CD4-positive, alpha-beta T cell treated with Interleukin-15 for 1 hour (primary cell): Measurements from ENCODE around the gene SPINK6.

Experiments used
- DNase-seq: peaks from one replicate; pipeline ENCODE4 v3.0.0-alpha.2; 2020

The SPINK6 gene

GRCh38 chr5:148224117-148224742 lies 21.4 kb downstream of the SPINK6 start:
- no peak for DNase-seq

GRCh38 chr5:148228392-148228984 lies 25.6 kb downstream of the SPINK6 start:
- no peak for DNase-seq

GRCh38 chr5:148229840-148230239 lies 27.0 kb downstream of the SPINK6 start:
- no peak for DNase-seq

GRCh38 chr5:148230240-148230639 lies 27.4 kb downstream of the SPINK6 start:
- no peak for DNase-seq

GRCh38 chr5:148237785-148238417 lies 35.1 kb downstream of the SPINK6 start:
- DNase-seq = no peak

- DNase-seq = no peak
Measured at GRCh38 chr5:148238418-148238794, 35.6 kb downstream of the SPINK6 start, which contains the start of gene MARCOL. TSS of gene MARCOL (plus strand) at chr5:148238525. CDS start at chr5:148238598, 73 bp downstream.

- DNase-seq = no peak
Measured at GRCh38 chr5:148248894-148249293, 46.1 kb downstream of the SPINK6 start.

GRCh38 chr5:148255456-148255855 lies 52.6 kb downstream of the SPINK6 start:
- no peak for DNase-seq

GRCh38 chr5:148259288-148259687 lies 56.4 kb downstream of the SPINK6 start:
- DNase-seq = no peak

GRCh38 chr5:148261221-148261620 lies 58.4 kb downstream of the SPINK6 start:
- DNase-seq = no peak
